NCI-H2196 (cell line): Measurements from ENCODE around the gene MTCL1.

Experiments used
- DNase-seq: peaks from one replicate; lab custom pipeline; 2025; ENCODE audit not compliant: unreplicated experiment; lab: John Stamatoyannopoulos, UW

MTCL1 gene

DNA sequence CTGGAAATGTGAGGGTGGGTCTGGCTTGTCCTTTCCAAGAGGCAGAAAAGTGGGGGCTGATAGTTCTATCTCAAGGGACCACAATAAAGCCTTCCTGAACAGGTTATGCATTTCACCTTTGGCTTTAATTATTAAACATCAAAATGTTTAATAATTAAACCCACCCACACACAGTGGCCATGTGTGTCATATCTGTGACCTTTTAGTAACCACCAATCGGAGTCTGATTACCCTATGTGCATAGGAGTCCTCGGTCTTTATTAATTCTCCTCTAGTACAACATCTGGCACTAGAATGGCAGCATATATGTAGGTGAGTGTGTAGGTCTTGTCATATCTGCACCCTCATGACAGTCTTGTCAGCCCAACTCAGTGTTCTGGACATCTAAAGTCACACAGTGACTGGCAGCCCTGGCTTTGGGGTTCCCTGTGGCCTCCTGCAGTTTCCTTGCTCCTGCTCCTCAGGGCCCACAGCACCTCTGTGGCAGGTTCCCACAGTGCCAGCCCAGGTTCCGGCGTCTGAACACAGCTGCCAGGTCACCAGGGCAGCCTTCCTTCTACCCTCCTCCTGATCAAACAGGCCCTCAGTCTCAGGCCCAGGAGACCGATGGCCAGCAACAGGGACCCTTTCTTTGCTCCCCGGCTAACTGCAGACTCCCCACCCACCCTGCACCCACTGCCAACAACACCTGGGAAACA lies 100.9 kb downstream of the MTCL1 start:
- no peak for DNase-seq

GRCh38 chr18:8806798-8807487 lies 101.6 kb downstream of the MTCL1 start:
- no peak for DNase-seq

GRCh38 chr18:8807488-8807805 lies 102.1 kb downstream of the MTCL1 start:
- no peak for DNase-seq

DNA sequence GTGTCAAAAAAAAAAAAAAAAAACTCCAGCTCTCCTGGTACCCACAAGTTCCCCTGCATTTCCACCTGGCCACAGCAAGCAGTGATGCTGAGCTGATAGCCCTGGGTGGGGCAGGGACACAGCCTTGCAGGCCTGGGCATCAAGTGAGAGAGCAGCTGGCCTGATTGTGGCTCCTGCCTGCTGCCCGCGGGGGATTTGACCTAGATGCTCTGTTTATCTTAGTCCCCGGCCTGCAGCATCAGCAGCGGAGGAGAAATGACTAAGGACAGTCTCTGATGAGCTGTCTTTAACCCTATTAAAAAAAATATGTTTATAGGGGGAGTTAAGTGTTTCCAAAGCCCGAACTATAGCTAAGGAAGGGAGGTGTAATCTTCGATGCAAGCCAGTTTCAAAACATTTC lies 102.6 kb downstream of the MTCL1 start:
- DNase-seq: no peak

GRCh38 chr18:8809514-8809913 lies 104.2 kb downstream of the MTCL1 start:
- no peak for DNase-seq

DNA sequence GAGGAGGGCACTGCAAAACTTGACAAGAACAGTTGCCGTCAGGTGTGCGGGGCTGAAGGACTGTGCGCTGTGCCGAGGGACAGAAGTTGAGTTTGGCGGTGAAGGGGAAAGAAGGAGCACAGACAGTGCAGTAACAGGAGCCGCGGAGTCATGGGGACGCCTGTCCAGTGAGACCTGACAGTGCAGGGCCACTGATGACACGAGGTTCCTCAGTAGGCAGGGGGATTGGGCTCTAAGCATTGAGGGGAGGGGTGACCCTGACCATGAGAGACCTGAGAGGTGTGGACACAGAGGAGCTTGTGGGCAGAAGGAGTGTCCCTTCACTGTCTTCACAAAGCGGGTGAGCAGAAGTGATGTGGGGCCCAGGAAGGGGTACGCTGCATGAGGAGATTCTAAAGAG lies 104.8 kb downstream of the MTCL1 start:
- no peak for DNase-seq

DNA sequence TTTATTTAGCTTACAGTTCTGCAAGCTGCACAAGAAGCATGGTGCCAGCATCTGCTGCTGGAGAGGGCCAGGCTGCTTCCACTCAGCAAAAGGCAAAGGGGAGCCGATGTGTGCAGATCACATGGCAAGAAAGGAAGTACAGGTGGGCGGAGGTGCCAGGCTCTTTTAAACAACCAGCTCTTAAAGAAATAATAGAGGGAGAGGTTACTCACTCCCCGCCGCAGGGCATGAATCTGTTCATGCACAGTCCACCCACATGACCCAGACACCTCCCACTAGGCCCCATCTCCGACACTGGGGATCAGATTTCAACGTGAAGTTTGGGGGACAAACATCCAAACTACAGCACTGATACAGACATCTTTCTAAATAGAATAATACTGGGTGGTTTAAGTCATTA lies 105.8 kb downstream of the MTCL1 start:
- no peak for DNase-seq

DNA sequence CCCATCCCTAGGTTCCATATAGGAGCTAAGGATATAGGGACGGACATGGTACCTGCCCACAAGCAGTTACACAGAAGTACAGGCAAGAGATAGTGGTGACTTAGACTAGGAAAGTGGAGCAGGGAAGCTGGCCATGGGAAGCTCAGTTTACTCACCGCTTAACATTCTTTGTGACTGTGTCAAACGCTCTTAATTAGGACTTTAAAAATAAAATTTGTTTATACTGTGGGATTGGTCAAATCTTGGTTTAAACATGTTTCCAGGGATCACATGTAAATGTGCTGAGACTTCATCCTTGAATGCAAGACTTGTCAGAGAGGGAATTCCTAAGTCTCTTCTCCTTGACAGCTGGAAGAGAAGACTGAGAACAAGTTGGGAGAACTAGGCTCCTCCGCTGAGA lies 107.3 kb downstream of the MTCL1 start:
- DNase-seq: no peak

DNA sequence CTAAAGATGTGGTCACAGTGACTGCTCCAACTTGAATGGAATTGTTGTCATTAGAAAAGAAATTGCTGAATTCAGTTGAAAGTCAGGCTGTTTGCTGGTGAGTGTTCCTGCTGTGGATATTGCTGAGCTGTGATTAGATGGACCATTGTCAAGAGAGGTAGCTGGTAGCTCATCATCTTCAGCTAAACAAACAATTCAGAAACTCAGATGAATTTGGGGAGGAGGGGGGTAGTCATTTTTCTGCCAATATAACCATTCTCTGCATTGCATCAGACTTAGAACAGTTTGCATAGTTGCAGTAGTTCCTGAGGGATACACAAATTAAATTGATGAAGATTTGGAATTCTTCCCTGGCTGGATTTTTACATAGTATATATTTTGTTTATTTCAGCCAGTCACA lies 108.3 kb downstream of the MTCL1 start:
- DNase-seq: no peak

DNA sequence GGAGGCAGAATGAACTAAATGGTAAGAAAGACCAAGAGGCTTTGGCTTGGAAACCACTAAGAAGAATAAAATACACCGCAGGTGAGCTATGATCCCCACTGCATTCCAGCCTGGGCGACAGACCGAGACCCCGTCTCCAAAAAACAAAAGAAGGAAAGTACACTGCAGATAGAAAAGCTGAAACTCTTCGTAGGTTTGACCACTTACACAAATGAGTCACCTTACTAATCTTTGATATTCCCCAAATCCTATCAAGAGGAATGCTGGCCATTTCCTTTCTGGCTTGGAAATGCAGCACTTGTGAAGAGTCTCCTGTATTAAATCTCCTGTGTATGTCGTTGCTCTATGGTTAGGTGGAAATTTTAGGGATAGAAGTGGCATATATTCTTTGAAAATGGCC lies 108.8 kb downstream of the MTCL1 start:
- DNase-seq: no peak

DNA sequence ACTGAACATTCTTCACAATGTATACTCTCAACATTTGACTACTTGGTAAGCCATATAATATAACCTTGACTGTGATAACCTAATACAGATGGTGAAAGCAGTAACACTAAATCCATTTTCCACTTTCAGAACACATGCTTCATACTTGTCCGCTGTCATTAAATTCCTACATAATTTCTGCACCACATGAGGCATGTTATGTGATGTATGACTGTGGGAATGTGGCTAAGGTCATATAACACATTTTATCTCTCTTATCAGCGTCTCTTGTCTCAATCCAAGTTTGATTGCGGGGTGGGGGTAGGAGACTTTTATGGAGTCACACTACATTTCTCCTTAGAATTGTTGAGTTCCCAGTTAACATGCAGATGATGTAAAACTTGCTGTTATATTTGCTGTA lies 110.9 kb downstream of the MTCL1 start:
- DNase-seq: no peak

DNA sequence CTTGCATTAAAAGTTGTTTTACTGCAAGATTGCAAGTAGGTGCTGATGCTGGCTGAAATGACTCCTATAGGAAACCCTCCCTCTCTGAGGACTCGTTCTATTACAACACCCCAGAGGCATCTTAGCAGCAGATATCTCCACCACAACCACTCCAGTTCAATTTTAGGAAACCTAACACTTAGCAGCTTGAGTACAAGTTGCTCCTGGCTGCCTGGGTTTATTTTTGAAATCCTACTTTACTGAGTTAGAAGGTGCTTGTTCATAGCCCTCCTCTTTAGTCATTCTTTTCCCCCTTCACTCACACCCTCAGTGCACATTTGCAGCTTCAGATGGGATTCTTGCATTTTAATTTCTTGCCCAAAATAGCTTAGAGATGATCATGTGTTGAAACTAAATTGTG lies 111.5 kb downstream of the MTCL1 start:
- no peak for DNase-seq

- no peak for DNase-seq
Observed at GRCh38 chr18:8818982-8819381, 113.6 kb downstream of the MTCL1 start.

DNA sequence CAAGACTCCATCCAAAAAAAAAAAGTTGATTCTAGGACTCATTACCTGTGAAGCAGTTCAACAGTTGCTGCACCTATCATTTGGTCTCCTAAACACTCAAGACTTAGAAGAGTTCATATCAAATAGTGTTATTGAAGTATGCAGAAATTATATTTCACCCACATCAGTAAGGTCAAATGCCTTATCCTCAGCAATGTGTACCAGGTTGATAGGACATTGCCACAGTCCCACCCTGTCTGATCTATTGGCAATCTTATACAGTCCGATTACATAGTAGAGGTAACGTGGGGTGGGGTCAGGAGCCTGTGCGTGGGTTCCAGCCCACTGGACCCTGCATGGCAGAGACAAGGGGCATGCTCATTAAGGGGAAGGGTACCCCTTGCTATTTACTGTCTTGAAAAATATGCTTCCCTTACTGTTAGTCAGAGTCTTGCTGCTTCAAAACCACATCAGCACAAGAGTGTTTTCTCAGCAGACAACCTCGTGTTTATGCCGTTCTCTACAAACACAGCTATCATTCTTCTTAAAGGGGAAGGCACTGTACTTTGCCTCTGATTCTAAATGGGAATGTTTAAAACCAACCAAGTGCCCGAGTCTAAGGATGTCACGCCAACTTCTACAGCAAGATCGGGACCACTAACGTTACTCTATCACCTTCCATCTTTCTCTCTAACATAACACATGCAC lies 115.2 kb downstream of the MTCL1 start:
- no peak for DNase-seq

DNA sequence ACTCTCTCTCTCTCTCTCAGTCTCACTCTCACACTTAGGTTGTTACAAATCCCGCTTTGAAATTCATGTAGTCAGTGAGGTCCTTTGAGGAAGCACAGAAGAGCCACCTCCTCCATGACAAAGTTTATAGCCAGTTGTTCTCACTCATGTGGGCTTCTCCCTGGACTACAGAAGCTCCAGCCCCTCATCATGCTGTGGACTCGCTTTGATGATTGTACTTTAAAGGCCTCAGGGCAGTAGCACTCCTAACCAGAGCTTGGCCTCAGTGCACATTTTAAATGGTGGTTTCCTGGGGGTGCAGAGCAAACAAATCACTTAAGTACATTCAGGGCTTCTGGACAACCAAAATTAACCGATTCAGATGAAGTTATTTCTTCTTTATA lies 115.7 kb downstream of the MTCL1 start:
- no peak for DNase-seq

- no peak for DNase-seq
Observed at GRCh38 chr18:8821531-8821930, 116.2 kb downstream of the MTCL1 start.

DNA sequence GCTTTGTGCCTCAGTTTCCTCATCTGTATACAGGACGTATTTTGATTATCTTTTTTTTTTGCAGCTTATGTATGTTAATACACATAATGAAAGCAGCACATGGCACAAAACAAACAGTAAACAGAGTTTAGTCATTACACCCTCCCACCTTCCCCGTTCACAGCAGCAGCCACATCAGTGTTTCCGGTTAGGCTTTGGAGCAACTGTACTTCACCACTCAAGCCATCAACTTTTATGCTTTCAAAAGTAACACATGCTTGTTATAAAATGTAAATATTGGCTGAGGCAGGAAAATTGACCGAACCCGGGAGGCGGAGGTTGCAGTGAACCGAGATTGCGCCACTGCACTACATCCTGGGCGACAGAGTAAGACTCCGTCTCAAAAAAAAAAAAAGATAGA lies 117.3 kb downstream of the MTCL1 start:
- DNase-seq: no peak

DNA sequence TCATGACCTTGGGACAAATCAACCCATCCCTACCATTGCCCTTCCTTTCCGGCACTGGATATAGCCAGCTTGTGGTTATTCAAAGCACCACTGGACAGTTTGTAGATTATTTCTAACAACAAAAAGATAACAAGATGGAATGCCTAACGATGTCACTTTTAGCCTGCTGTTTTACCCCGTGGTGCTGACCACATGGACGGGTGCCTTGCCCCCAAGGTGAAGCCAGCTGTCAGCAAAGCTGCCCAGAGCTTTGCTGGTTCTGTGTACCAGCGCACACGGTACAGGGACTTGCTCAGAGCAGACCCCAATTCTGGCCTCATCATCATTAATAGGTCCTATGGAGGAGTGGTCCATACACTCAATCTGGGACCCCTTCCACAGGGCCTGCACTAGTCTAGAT lies 118.2 kb downstream of the MTCL1 start:
- no peak for DNase-seq

GRCh38 chr18:8824846-8825245 lies 119.5 kb downstream of the MTCL1 start:
- DNase-seq: no peak

DNA sequence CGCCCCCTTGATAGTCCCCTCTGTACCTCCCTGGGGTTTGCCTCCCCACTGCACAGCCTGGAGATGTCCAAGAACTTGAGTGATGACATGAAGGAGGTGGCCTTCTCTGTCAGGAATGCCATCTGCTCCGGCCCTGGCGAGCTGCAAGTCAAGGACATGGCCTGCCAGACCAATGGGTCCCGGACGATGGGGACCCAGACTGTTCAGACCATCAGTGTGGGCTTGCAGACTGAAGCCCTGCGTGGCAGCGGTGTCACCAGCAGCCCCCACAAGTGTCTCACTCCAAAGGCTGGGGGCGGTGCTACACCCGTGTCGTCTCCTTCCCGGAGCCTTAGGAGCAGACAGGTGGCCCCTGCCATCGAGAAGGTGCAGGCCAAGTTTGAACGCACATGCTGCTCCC lies 119.9 kb downstream of the MTCL1 start:
- DNase-seq: no peak

- DNase-seq: no peak
Observed at GRCh38 chr18:8825729-8826375, 120.5 kb downstream of the MTCL1 start.

DNA sequence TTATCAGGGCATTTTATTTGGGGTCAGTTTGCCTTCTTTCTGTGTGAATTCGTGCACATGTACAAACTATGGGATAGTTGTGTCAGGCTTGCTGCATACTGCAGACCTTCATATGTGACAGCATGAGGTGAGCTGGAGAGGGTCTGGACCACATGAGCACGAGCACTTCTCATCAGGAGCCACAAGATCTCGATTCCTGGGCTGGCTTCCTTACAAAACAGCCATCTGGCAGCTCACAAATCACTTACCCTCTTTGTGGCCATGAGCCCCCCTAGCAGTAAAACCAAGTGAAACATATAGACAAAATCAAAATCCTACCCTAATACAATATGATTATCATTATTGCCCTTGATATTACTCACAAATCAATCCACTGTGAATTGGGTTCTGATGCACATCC lies 121.2 kb downstream of the MTCL1 start:
- no peak for DNase-seq
